Esophagus squamous epithelium (tissue), 5 donors: Measurements from ENCODE around the gene PRKAR1B. TPM values are rescaled to one million over a fixed set of nuclear protein-coding genes. Genes with fewer than 3 reads are reported as not detected.
A peak's percentile ranks its signal among the peaks of the same experiment; 100 is the strongest.

Source experiments
- DNase-seq: peaks from one replicate; lab custom pipeline; 2025; lab: John Stamatoyannopoulos, UW
- H3K27ac ChIP-seq, 4 donors: fragments of 200-600 bp; sonication (generic); one replicate each; pipeline ENCODE4 v1.5.1; 2016 to 2019; ENCODE audit warnings: mild to moderate bottlenecking in 1 of 4
- H3K27me3 ChIP-seq, 4 donors: fragments of 200-600 bp; sonication (generic); 1 replicate in 3 of 4; 2 replicates in 1 of 4; pipeline versions ENCODE4 v1.5.1 to v1.6.0; 2017 to 2021; ENCODE audit warnings: antibody characterized with exemption in 1 of 4
- H3K36me3 ChIP-seq, 3 donors: fragments of 200-600 bp; sonication (generic); one replicate each; pipeline ENCODE4 v1.5.1; 2016 to 2019
- H3K4me1 ChIP-seq, 3 donors: fragments of 200-600 bp; sonication (generic); one replicate each; pipeline ENCODE4 v1.5.1; 2017 to 2019
- H3K4me3 ChIP-seq, 4 donors: fragments of 200-600 bp; sonication (generic); 1 replicate in 3 of 4; 2 replicates in 1 of 4; pipeline ENCODE4 v1.5.1; 2016 to 2019; ENCODE audit warnings: mild to moderate bottlenecking in 2 of 4, moderate library complexity in 1 of 4
- H3K9me3 ChIP-seq, 3 donors: fragments of 200-600 bp; sonication (generic); one replicate each; pipeline ENCODE4 v1.5.1; 2016 to 2019
- CTCF ChIP-seq, 6 experiments: fragments of 450-650 bp in 4 of 6; fragments of 200-600 bp in 2 of 6; sonication (generic) in 2 of 6; IDR thresholded peaks; one replicate each; pipeline ENCODE4 v1.5.1; 2016 to 2019; ENCODE audit warnings: antibody characterized with exemption in 6 of 6, mild to moderate bottlenecking in 4 of 6, moderate library complexity in 4 of 6
- POLR2A ChIP-seq, 4 donors: fragments of 450-650 bp; IDR thresholded peaks; one replicate each; pipeline ENCODE4 v1.6.1; 2017; ENCODE audit warnings: antibody characterized with exemption in 4 of 4, mild to moderate bottlenecking in 4 of 4, moderate library complexity in 3 of 4
- WGBS, 2 donors: methylation state at CpG; one replicate each; pipeline ENCODE4 v1.1.5; 2018; 5-methylcytosine and 5-hydroxymethylcytosine counted together
- intact Hi-C: fragments of 100-400 bp; cut with DNase I; formaldehyde crosslinking; loops from one replicate; pipeline ENCODE4 v1.15.0; 2022
- total RNA-seq, 4 donors: library from RNA; depleted of rRNA; stranded (reverse); fragments of >200 nt; gene quantifications; one replicate each; pipeline ENCODE4 v1.1.0, GENCODE V29; 2016
- donor health status: DM: yes; HTN: yes; CAD: no.

Gene PRKAR1B
- total RNA-seq, 4 donors from 2014 or later: 10.2 to 13.1 (median 12.5) TPM

GRCh38 chr7:713139-713457, 14.0 kb downstream of the PRKAR1B start:
- no peak for DNase-seq
- no peak for TF ChIP-seq CTCF (IDR thresholded peaks at IDR 0.05)
- TF ChIP-seq POLR2A (IDR thresholded peaks at IDR 0.05): no peak
- 67 to 80% methylated on average over 6 to 7 of the region's 9 CpGs for WGBS, 2 donors

DNA sequence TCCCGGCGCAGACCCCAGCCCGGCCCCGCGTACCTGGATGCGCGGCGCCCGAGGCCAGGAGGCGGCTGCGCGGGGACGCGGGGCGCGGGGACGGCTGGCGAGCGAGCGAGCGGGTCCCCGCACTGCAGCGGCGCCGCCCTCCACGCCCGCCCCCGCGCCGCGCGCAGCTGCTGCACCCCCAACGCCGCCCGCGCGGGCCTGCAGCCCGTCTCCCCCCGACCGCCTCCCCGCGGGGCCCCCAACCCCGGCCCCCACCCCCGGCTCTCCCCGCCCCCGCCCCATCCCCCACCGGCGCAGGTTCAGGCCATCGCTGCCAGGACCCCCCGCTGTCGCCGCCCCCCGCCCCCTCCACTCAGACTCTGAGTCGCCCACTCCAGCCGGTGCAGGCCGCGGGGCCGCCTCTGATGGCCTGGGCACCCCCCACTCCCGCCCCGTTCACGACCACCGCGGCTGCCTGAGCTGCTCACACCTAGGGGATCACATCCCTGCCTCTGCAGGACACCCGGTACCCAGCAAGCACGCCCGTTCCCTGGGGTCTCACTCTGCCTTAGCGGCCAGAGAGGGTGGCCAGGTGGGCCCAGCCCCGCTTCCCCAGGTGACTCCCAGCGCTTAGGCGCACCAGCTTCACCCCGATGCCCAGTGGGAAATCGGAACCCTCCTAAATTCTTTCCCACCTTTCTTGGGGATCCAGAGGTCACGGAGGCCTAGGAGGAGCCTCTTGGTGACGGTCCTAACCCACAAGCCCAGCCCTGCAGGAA, 14.5 kb downstream of the PRKAR1B start:
- 60 to 66% methylated on average over 1 to 10 of the region's 74 CpGs for WGBS, 2 donors
- intact Hi-C loops: no loop called here
- Histone ChIP-seq H3K27me3 (peaks cover 0 to 9% (median 0%) of the 10 kb centered on the region in 4 donors), H3K4me1 (peaks cover 0 to 19% (median 14%) of the 10 kb centered on the region in 3 donors), H3K4me3 (peak overlapping the region; percentile 39 to 74 (median 59)), H3K9me3 (no peaks in the 10 kb centered on the region), H3K36me3 (peaks cover 0 to 7% (median 0%) of the 10 kb centered on the region in 3 donors), H3K27ac (peak overlapping the region in 3 of 4 donors; percentile 39 to 68 (median 66))
- no peak for DNase-seq
- TF ChIP-seq CTCF (IDR thresholded peaks at IDR 0.05) (no peak), POLR2A (IDR thresholded peaks at IDR 0.05) (no peak)

More at GRCh38 chr7:713139-713457, 14.0 kb downstream of the PRKAR1B start:
- peaks cover 0 to 7% (median 0%) of the 10 kb centered on the region in 3 donors for H3K36me3 ChIP-seq
- H3K9me3 ChIP-seq: no peaks in the 10 kb centered on the region
- peaks cover 0 to 9% (median 0%) of the 10 kb centered on the region in 4 donors for H3K27me3 ChIP-seq
- peaks cover 0 to 19% (median 14%) of the 10 kb centered on the region in 3 donors for H3K4me1 ChIP-seq
- no peak overlapping the region for H3K4me3 ChIP-seq
- intact Hi-C loops: no loop called here
- H3K27ac ChIP-seq: no peak overlapping the region

GRCh38 chr7:711922-712380, 15.1 kb downstream of the PRKAR1B start:
- Histone ChIP-seq H3K27ac (peak overlapping the region; percentile 39 to 68 (median 65)), H3K27me3 (peaks cover 0 to 9% (median 0%) of the 10 kb centered on the region in 4 donors)
- 20% methylated on average over 15 of the region's 44 CpGs; no CpG with 5 or more reads in 1 of the 2 donors for WGBS, 2 donors

DNA sequence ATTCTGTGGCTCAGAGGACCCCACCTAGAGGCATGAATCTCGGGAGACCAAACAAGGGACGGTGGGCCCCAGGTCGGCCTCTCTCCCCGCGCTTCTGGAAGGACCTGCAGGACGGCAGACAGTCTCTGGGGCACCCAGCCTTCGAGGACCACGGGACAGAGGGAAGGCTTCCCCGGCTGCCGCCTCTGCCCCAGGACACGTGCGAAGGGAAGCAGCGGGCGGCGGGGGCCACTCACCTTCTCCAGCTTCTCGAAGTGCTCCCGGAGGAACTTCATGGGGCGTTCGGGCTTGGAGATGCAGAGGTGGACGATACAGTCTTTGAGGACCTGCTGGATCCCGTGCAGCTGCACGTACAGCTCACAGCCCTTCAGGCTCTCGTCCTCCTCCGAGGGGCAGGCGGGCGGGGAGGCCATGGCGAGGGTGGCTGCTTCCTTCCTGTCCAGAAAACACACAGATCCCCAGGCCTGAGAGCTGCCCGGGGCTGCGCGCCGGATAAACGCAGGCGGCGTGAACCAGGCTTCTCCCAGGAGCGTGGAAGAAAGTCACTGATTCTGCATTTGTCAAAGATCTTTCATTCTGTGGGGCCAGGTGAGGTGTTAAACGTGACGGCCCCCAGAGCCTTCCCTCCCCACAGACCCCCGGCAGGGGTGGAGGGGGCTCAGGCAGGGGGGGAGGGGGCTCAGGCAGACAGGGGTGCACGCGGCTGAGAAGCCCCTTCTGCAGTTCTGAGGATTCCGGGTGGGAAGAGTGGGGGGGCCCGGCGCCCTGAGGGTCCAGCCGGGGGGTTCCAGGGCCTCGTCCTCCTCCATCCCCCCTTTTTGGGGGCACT, 15.8 kb downstream of the PRKAR1B start:
- TF ChIP-seq CTCF (IDR thresholded peaks at IDR 0.05) (no peak), POLR2A (IDR thresholded peaks at IDR 0.05) (no peak)
- intact Hi-C loops: no loop called here
- Histone ChIP-seq H3K4me3 (peak overlapping the region; percentile 39 to 74 (median 59)), H3K27ac (peak overlapping the region; percentile 39 to 68 (median 65)), H3K36me3 (peaks cover 0 to 7% (median 0%) of the 10 kb centered on the region in 3 donors), H3K4me1 (peaks cover 0 to 19% (median 14%) of the 10 kb centered on the region in 3 donors), H3K27me3 (peaks cover 0 to 9% (median 0%) of the 10 kb centered on the region in 4 donors), H3K9me3 (no peaks in the 10 kb centered on the region)
- DNase-seq: no peak
- WGBS, 2 donors: 39 to 81% methylated on average over 8 to 10 of the region's 45 CpGs

More at GRCh38 chr7:711922-712380, 15.1 kb downstream of the PRKAR1B start:
- Histone ChIP-seq H3K4me3 (peak overlapping the region; percentile 39 to 74 (median 59)), H3K9me3 (no peaks in the 10 kb centered on the region), H3K4me1 (peaks cover 0 to 19% (median 14%) of the 10 kb centered on the region in 3 donors), H3K36me3 (peaks cover 0 to 7% (median 0%) of the 10 kb centered on the region in 3 donors)
- intact Hi-C loops: no loop called here
- DNase-seq: no peak
- no peak for TF ChIP-seq CTCF (IDR thresholded peaks at IDR 0.05)
